OCI-M1 (cell line): ENCODE data around the gene LRRC58.
"Not testable (repeated sequence)": the region's sequence is repeated elsewhere in the genome, so short reads cannot be mapped to it uniquely, and the experiment has no call there.

Source experiments
- DNase-seq: peaks from one replicate; lab custom pipeline; 2025; lab: John Stamatoyannopoulos, UW

Gene LRRC58

GRCh38 chr3:120348991-120349854, at the start of gene LRRC58:
Gene LRRC58, minus strand, starts transcription at chr3:120349354. Its CDS starts 111 bp downstream, at chr3:120349243.
- DNase-seq: peak; percentile 94

- no peak for DNase-seq
Measured at GRCh38 chr3:120396469-120396868, 47.3 kb upstream of the LRRC58 start.

GRCh38 chr3:120394347-120394746, 45.2 kb upstream of the LRRC58 start:
- DNase-seq: no peak

GRCh38 chr3:120393761-120394160, 44.6 kb upstream of the LRRC58 start:
- no peak for DNase-seq

DNA sequence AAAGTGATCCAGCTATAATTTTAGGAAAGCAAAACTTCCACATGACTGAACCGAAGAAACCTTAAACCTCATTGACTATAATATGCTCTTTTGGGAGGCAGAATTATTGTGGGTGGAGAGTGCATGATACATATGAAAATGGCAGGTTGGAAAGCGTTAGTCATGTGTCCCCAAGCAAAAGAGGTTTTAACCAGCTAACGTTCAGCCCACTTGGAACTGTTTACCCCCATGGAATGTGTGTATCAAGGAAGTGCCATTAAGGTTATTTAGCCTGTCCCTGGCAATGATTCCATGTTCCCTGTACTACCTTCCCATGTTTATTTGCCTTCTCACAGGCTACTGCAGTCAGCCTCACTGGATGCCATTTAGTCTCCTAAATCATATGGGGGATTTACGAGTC, 44.1 kb upstream of the LRRC58 start:
- no peak for DNase-seq

GRCh38 chr3:120382941-120383447, 33.8 kb upstream of the LRRC58 start:
- DNase-seq: no peak

- DNase-seq: no peak
Measured at GRCh38 chr3:120381503-120381902, 32.3 kb upstream of the LRRC58 start.

GRCh38 chr3:120377948-120378347, 28.8 kb upstream of the LRRC58 start:
- not testable (repeated sequence) for DNase-seq

DNA sequence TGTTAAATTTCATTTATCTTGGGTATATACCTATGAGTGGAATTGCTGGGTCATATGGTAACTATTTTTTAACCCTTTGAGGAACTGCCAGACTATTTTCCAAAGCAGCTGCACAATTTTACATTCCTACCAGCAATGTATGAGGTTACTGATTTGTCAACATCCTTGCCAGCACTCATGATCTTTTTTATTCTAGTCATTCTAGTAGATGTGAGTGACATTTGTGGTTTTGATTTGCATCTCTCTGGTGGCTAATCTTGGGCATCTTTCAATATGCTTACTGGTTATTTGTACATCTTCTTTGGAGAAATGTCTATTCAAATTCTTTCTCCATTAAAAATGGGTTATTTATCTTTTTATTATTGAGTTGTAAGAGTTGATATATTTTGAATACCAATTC, 21.3 kb upstream of the LRRC58 start:
- DNase-seq: no peak

DNA sequence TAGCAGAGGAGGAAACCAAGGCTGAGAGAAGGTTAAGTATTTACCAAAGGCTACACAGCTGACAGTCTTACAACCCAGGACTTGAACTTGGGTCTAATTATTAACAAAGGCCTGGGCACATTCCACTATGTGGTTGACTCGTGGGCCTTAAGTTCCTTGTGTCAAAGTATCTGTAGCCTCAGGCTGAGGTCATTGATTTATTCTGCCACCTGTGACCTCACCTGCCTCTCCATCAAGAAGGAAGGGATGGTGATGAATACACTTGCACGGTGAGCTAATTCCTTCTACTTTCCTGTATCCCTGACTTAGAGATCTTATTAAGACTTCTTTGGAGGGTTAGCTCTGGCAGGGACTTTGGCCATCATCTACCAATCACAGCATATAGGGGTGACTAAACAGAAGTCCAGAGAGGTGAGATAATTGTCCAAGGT, 19.9 kb upstream of the LRRC58 start:
- no peak for DNase-seq

- DNase-seq: no peak
Measured at GRCh38 chr3:120368172-120368571, 19.0 kb upstream of the LRRC58 start.

- DNase-seq: no peak
Measured at GRCh38 chr3:120364821-120365220, 15.7 kb upstream of the LRRC58 start.

- DNase-seq: no peak
Measured at GRCh38 chr3:120364101-120364500, 14.9 kb upstream of the LRRC58 start.

- DNase-seq: peak; percentile 18
Measured at GRCh38 chr3:120357807-120358206, 8.7 kb upstream of the LRRC58 start.

DNA sequence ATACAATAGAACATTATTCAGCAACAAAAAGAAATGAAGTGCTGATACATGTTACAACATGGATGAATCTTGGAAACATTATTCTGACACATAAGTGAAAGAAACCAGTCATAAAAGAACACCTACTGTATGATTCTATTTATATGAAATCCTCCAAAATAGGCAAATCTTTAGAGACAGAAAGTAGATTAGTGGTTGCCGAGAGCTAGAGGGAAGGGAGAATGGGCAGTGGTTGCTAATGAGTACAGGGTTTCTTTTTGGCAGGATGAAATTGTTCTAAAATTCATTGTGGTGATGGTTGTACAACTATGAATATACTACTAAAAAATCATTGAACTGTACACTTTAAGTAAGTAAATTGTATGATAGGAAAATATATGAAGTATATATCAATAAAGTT, 6.3 kb upstream of the LRRC58 start:
- no peak for DNase-seq

- peak; percentile 57 for DNase-seq
Measured at GRCh38 chr3:120353463-120353862, 4.3 kb upstream of the LRRC58 start.

- no peak for DNase-seq
Measured at GRCh38 chr3:120352017-120352416, 2.9 kb upstream of the LRRC58 start.

DNA sequence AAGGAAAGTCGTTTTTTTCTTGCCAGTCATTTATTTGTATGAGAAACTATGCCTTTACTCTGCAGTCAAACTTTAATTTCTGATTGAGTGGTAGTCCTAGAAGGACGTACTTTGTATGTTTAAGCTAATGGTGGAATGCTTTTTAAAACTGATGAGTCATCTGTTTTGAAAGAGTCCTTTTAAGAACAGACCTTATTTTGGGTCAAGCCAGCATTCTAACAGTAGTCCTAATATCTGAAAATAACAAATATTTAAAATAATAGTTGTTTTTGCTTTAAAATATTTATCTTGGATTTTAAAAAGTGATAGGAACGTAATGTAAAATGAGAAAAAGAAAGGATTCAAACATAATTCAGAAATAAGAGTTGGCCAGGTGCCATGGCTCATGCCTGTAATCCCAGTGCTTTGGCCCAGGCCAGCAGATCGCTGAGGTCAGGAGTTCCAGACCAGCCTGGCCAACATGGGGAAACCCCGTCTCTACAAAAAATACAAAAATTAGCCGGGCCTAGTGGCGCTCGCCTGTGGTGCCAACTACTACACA, 1.3 kb upstream of the LRRC58 start:
- DNase-seq: peak; percentile 62

- DNase-seq: peak; percentile 77
Measured at GRCh38 chr3:120349855-120350125, 636 bp upstream of the LRRC58 start.

DNA sequence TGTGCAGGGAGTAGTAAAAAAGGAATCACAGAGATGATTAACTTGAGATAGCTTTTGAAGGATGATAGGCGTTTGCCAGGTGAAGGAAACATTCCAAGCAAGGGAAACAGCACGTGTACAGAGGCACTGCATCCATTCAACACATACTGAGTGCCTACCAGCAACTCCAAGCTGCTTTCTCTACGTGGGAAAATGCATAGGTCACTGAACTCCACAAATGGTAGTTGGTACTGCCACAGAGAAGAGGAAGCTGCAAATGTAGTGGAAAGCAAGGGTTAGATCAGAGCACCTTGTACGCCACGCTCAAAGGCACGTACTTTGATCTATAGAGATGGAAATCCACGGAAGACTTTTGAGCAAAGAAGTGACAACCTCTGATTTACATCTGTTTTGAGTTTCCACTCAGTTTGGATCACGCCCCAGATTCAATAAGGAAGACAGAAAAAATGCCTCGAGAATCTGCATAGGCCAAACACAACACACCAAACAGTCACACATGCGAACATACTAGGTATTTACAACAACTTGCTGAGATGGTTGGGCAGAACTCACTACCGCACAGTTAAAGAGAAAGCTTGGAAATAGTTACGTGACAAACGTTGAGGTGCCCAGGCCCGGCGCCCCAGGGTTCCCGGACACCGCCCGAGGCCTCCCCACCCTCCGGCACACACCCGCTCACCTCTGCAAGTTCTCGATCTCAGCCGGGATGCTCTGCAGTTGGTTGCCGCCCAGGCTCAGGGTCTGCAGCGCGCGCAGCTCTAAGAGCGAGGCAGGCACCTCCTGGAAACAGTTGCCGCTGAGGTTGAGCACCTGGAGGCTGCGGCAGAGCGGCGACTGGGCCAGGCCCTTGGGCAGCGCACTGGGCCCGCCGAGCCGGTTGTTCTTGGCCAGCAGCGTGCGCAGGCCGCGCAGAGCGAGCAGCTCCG, 826 bp downstream of the LRRC58 start:
- peak; percentile 52 for DNase-seq

- peak; percentile 65 for DNase-seq
Measured at GRCh38 chr3:120344349-120344748, 4.8 kb downstream of the LRRC58 start.

DNA sequence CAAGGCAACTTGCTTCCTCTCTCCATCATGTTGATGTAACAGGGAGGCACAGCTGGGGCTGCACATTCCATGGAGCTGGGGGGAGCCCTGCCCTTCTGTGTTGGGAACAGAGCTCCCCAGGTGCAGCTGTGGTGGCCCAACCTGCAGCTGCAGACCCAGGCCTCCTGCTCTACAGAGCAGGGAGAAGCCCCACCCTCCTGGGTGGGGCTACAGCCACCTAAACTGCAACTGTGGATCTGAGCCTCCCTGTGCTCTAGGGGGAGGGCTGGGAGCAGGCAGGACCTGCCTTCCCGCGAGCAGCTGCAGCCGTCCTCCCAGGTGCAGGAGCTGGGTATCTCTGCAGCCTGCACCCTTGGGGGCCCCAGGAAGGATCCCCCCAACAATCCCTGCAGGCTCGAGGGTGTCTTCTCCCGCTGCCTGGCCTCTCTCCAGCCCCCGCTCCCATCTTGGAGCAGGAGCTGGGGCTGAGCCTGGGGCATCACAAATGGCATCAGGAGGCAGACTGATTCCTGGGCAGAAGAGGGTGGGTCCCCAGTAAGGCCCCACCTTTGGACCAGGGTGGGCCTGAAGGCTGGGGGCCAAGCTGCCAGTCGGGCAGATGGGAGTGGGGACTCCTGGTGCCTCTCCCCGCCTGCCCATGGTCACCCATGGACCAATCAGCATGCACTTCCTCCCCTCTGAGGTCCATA, 7.4 kb downstream of the LRRC58 start:
- DNase-seq: no peak
